Measurements from ENCODE around the gene TOX3. TPM values are rescaled to one million over a fixed set of nuclear protein-coding genes. Genes with fewer than 3 reads are reported as not detected.

TOX3 gene
- polyA plus RNA-seq, 1 of the 3 experiments (the other 2 are of a cell fraction): not detected

- POLR2A ChIA-PET: no interaction called here
- Histone ChIP-seq H3K79me2 (ENCODE audit: insufficient read depth) (no peaks in the 10 kb centered on the region), H3K9me3 (no peaks in the 10 kb centered on the region), H3K4me1 (ENCODE audit: control insufficient read depth in 1 of 2, insufficient read depth in 2 of 2, low read depth in 1 of 2, low read length in 1 of 2) (no peaks in the 10 kb centered on the region), H4K20me1 (ENCODE audit: insufficient read depth) (no peaks in the 10 kb centered on the region), H3K27ac (ENCODE audit: low read depth in 2 of 2, low read length in 1 of 2) (no peak overlapping the region), H3K9me2 (no peaks in the 10 kb centered on the region), H3F3A (replicated peaks; ENCODE audit: insufficient read depth) (no peaks in the 10 kb centered on the region), H2AFZ (ENCODE audit: low read depth) (no peak overlapping the region), H3K4me2 (no peak overlapping the region), H3K27me3 (ENCODE audit: insufficient read depth) (no peaks in the 10 kb centered on the region), H3K4me3 (ENCODE audit: low read depth in 2 of 2, low read length in 1 of 2) (no peak overlapping the region), H3K9ac (no peak overlapping the region), H3K36me3 (replicated peaks in 1 of 2; ENCODE audit: control insufficient read depth in 1 of 2, insufficient read depth in 2 of 2, low read length in 1 of 2) (no peaks in the 10 kb centered on the region)
- TF ChIP-seq POLR2AphosphoS5 (IDR thresholded peaks at IDR 0.05; ENCODE audit: low read depth, low read length) (no peak), RAD21 (IDR thresholded peaks at IDR 0.05; ENCODE audit: low read length) (no peak), EP300 (IDR thresholded peaks at IDR 0.05; ENCODE audit: borderline replicate concordance in 1 of 2, low read depth in 1 of 2, low read length in 1 of 2) (no peak), GABPA (IDR thresholded peaks at IDR 0.05; ENCODE audit: low read depth) (no peak), NRF1 (IDR thresholded peaks at IDR 0.05; ENCODE audit: low read depth, low read length) (no peak), TEAD4 (IDR thresholded peaks at IDR 0.05; ENCODE audit: borderline replicate concordance, insufficient read depth) (no peak), NFIC (IDR thresholded peaks at IDR 0.05; ENCODE audit: borderline replicate concordance) (no peak), GATA2 (CRISPR knock-in tag; IDR thresholded peaks at IDR 0.05) (no peak), RFX5 (IDR thresholded peaks at IDR 0.05; ENCODE audit: low read length) (no peak), RCOR1 (IDR thresholded peaks at IDR 0.05; ENCODE audit: low read length) (no peak), JUND (IDR thresholded peaks at IDR 0.05) (no peak), FOXM1 (IDR thresholded peaks at IDR 0.05; ENCODE audit: low read depth) (no peak), YY1 (IDR thresholded peaks at IDR 0.05; ENCODE audit: low read depth) (no peak), SIN3A (IDR thresholded peaks at IDR 0.05; ENCODE audit: borderline replicate concordance, low read depth, low read length) (no peak)
- TF ChIP-seq, protein P1, sequence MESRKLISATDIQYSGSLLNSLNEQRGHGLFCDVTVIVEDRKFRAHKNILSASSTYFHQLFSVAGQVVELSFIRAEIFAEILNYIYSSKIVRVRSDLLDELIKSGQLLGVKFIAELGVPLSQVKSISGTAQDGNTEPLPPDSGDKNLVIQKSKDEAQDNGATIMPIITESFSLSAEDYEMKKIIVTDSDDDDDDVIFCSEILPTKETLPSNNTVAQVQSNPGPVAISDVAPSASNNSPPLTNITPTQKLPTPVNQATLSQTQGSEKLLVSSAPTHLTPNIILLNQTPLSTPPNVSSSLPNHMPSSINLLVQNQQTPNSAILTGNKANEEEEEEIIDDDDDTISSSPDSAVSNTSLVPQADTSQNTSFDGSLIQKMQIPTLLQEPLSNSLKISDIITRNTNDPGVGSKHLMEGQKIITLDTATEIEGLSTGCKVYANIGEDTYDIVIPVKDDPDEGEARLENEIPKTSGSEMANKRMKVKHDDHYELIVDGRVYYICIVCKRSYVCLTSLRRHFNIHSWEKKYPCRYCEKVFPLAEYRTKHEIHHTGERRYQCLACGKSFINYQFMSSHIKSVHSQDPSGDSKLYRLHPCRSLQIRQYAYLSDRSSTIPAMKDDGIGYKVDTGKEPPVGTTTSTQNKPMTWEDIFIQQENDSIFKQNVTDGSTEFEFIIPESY (IDR thresholded peaks at IDR 0.05; ENCODE audit: borderline replicate concordance, low read depth): no peak
- TF ChIP-seq, protein P2, sequence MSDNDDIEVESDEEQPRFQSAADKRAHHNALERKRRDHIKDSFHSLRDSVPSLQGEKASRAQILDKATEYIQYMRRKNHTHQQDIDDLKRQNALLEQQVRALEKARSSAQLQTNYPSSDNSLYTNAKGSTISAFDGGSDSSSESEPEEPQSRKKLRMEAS (IDR thresholded peaks at IDR 0.05; ENCODE audit: low read depth): no peak
- TF ChIP-seq, protein P3, sequence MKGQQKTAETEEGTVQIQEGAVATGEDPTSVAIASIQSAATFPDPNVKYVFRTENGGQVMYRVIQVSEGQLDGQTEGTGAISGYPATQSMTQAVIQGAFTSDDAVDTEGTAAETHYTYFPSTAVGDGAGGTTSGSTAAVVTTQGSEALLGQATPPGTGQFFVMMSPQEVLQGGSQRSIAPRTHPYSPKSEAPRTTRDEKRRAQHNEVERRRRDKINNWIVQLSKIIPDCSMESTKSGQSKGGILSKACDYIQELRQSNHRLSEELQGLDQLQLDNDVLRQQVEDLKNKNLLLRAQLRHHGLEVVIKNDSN (IDR thresholded peaks at IDR 0.05; ENCODE audit: borderline replicate concordance, low read depth): no peak
- TF ChIP-seq, protein P4, sequence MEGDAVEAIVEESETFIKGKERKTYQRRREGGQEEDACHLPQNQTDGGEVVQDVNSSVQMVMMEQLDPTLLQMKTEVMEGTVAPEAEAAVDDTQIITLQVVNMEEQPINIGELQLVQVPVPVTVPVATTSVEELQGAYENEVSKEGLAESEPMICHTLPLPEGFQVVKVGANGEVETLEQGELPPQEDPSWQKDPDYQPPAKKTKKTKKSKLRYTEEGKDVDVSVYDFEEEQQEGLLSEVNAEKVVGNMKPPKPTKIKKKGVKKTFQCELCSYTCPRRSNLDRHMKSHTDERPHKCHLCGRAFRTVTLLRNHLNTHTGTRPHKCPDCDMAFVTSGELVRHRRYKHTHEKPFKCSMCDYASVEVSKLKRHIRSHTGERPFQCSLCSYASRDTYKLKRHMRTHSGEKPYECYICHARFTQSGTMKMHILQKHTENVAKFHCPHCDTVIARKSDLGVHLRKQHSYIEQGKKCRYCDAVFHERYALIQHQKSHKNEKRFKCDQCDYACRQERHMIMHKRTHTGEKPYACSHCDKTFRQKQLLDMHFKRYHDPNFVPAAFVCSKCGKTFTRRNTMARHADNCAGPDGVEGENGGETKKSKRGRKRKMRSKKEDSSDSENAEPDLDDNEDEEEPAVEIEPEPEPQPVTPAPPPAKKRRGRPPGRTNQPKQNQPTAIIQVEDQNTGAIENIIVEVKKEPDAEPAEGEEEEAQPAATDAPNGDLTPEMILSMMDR (IDR thresholded peaks at IDR 0.05): no peak
- TF ChIP-seq, protein P5, sequence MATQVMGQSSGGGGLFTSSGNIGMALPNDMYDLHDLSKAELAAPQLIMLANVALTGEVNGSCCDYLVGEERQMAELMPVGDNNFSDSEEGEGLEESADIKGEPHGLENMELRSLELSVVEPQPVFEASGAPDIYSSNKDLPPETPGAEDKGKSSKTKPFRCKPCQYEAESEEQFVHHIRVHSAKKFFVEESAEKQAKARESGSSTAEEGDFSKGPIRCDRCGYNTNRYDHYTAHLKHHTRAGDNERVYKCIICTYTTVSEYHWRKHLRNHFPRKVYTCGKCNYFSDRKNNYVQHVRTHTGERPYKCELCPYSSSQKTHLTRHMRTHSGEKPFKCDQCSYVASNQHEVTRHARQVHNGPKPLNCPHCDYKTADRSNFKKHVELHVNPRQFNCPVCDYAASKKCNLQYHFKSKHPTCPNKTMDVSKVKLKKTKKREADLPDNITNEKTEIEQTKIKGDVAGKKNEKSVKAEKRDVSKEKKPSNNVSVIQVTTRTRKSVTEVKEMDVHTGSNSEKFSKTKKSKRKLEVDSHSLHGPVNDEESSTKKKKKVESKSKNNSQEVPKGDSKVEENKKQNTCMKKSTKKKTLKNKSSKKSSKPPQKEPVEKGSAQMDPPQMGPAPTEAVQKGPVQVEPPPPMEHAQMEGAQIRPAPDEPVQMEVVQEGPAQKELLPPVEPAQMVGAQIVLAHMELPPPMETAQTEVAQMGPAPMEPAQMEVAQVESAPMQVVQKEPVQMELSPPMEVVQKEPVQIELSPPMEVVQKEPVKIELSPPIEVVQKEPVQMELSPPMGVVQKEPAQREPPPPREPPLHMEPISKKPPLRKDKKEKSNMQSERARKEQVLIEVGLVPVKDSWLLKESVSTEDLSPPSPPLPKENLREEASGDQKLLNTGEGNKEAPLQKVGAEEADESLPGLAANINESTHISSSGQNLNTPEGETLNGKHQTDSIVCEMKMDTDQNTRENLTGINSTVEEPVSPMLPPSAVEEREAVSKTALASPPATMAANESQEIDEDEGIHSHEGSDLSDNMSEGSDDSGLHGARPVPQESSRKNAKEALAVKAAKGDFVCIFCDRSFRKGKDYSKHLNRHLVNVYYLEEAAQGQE (IDR thresholded peaks at IDR 0.05; ENCODE audit: low read depth, low read length): no peak
- TF ChIP-seq, protein P6, sequence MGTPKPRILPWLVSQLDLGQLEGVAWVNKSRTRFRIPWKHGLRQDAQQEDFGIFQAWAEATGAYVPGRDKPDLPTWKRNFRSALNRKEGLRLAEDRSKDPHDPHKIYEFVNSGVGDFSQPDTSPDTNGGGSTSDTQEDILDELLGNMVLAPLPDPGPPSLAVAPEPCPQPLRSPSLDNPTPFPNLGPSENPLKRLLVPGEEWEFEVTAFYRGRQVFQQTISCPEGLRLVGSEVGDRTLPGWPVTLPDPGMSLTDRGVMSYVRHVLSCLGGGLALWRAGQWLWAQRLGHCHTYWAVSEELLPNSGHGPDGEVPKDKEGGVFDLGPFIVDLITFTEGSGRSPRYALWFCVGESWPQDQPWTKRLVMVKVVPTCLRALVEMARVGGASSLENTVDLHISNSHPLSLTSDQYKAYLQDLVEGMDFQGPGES (IDR thresholded peaks at IDR 0.05; ENCODE audit: low read depth, low read length): no peak
- 0% methylated on average over 1 of the region's 1 CpG for WGBS (ENCODE audit: low lambda C conversion rate)
- CTCF ChIA-PET: no interaction called here
- DNase-seq: no peak
Measured at GRCh38 chr16:52416888-52417287, 130.1 kb downstream of the TOX3 start.
